Muscle layer of colon (tissue), 2 donors: ENCODE measurements around the gene ZBTB45.
A peak's percentile ranks its signal among the peaks of the same experiment; 100 is the strongest.

Source experiments
- H3K27ac ChIP-seq: one replicate; pipeline ENCODE4 v1.7.0; 2013; ENCODE audit warnings: low read depth, mild to moderate bottlenecking, low read length, moderate library complexity
- H3K27me3 ChIP-seq, 2 donors: one replicate each; pipeline ENCODE4 v1.7.0; 2013; ENCODE audit warnings: low read length in 2 of 2, mild to moderate bottlenecking in 2 of 2; ENCODE audit not compliant: insufficient read depth in 2 of 2, control insufficient read depth in 1 of 2
- H3K36me3 ChIP-seq: one replicate; pipeline ENCODE4 v1.7.0; 2013; ENCODE audit warnings: mild to moderate bottlenecking, low read length; ENCODE audit not compliant: insufficient read depth
- H3K4me1 ChIP-seq: one replicate; pipeline ENCODE4 v1.7.0; 2013; ENCODE audit warnings: mild to moderate bottlenecking, low read length; ENCODE audit not compliant: insufficient read depth
- H3K4me3 ChIP-seq, 2 donors: one replicate each; pipeline ENCODE4 v1.7.0; 2013; ENCODE audit warnings: low read length in 2 of 2, low read depth in 1 of 2, mild to moderate bottlenecking in 1 of 2, moderate library complexity in 1 of 2
- H3K9ac ChIP-seq: one replicate; pipeline ENCODE4 v1.7.0; 2013; ENCODE audit warnings: low read length
- H3K9me3 ChIP-seq: one replicate; pipeline ENCODE4 v1.7.0; 2013; ENCODE audit warnings: mild to moderate bottlenecking, low read length
- donor health status: abdominal sarcoma.
- donor health status: Adenocarcinoma of cecum.

The ZBTB45 gene

GRCh38 chr19:58522709-58523108 is 3.1 kb upstream of the ZBTB45 start:
- Histone ChIP-seq H3K36me3 (no peaks in the 10 kb centered on the region), H3K27ac (no peak overlapping the region), H3K4me3 (no peak overlapping the region), H3K9ac (no peak overlapping the region), H3K9me3 (no peaks in the 10 kb centered on the region), H3K27me3 (no peaks in the 10 kb centered on the region), H3K4me1 (peaks cover 13% of the 10 kb centered on the region)

- H3K4me3 ChIP-seq: no peak overlapping the region
- no peak overlapping the region for H3K9ac ChIP-seq
- no peaks in the 10 kb centered on the region for H3K27me3 ChIP-seq
- no peak overlapping the region for H3K27ac ChIP-seq
- H3K36me3 ChIP-seq: peaks cover 9% of the 10 kb centered on the region
- peaks cover 22% of the 10 kb centered on the region for H3K4me1 ChIP-seq
- H3K9me3 ChIP-seq: no peaks in the 10 kb centered on the region
Observed at GRCh38 chr19:58521651-58522050, 2.0 kb upstream of the ZBTB45 start.

- peak overlapping the region; percentile 88 for H3K9ac ChIP-seq
Observed at GRCh38 chr19:58520257-58520599, 618 bp upstream of the ZBTB45 start.

GRCh38 chr19:58519087-58519354 is 589 bp downstream of the ZBTB45 start:
- peak overlapping the region; percentile 93 for H3K27ac ChIP-seq
- no peaks in the 10 kb centered on the region for H3K9me3 ChIP-seq
- H3K27me3 ChIP-seq: no peaks in the 10 kb centered on the region
- H3K9ac ChIP-seq: peak overlapping the region; percentile 88
- peak overlapping the region; percentile 84 to 99 for H3K4me3 ChIP-seq
- peaks cover 19% of the 10 kb centered on the region for H3K36me3 ChIP-seq
- H3K4me1 ChIP-seq: peaks cover 39% of the 10 kb centered on the region

More at GRCh38 chr19:58520257-58520599, 618 bp upstream of the ZBTB45 start:
- H3K27ac ChIP-seq: peak overlapping the region; percentile 93
- H3K9me3 ChIP-seq: no peaks in the 10 kb centered on the region
- peaks cover 33% of the 10 kb centered on the region for H3K4me1 ChIP-seq
- H3K36me3 ChIP-seq: peaks cover 19% of the 10 kb centered on the region
- H3K27me3 ChIP-seq: no peaks in the 10 kb centered on the region
- H3K4me3 ChIP-seq: peak overlapping the region; percentile 84 to 99

- H3K9ac ChIP-seq: peak overlapping the region; percentile 88
- H3K36me3 ChIP-seq: peaks cover 19% of the 10 kb centered on the region
- no peaks in the 10 kb centered on the region for H3K9me3 ChIP-seq
- H3K4me3 ChIP-seq: peak overlapping the region; percentile 84 to 99
- H3K27ac ChIP-seq: peak overlapping the region; percentile 93
- H3K27me3 ChIP-seq: no peaks in the 10 kb centered on the region
- H3K4me1 ChIP-seq: peaks cover 43% of the 10 kb centered on the region
Observed at GRCh38 chr19:58518256-58519086, 1.1 kb downstream of the ZBTB45 start.

- no peaks in the 10 kb centered on the region for H3K9me3 ChIP-seq
- no peak overlapping the region for H3K27ac ChIP-seq
- H3K4me3 ChIP-seq: no peak overlapping the region
- peaks cover 19% of the 10 kb centered on the region for H3K36me3 ChIP-seq
- H3K4me1 ChIP-seq: peaks cover 46% of the 10 kb centered on the region
- no peak overlapping the region for H3K9ac ChIP-seq
- no peaks in the 10 kb centered on the region for H3K27me3 ChIP-seq
Observed at GRCh38 chr19:58516964-58517833, 2.4 kb downstream of the ZBTB45 start.

- H3K4me1 ChIP-seq: peaks cover 46% of the 10 kb centered on the region
Observed at GRCh38 chr19:58516246-58516836, 3.3 kb downstream of the ZBTB45 start.

GRCh38 chr19:58515259-58515658 is 4.4 kb downstream of the ZBTB45 start:
- Histone ChIP-seq H3K27me3 (no peaks in the 10 kb centered on the region), H3K36me3 (peaks cover 19% of the 10 kb centered on the region), H3K4me3 (no peak overlapping the region), H3K9ac (no peak overlapping the region), H3K4me1 (peaks cover 42% of the 10 kb centered on the region), H3K27ac (no peak overlapping the region), H3K9me3 (no peaks in the 10 kb centered on the region)

More at GRCh38 chr19:58516246-58516836, 3.3 kb downstream of the ZBTB45 start:
- Histone ChIP-seq H3K27me3 (no peaks in the 10 kb centered on the region), H3K4me3 (no peak overlapping the region), H3K9me3 (no peaks in the 10 kb centered on the region), H3K9ac (no peak overlapping the region), H3K36me3 (peaks cover 19% of the 10 kb centered on the region), H3K27ac (no peak overlapping the region)

- Histone ChIP-seq H3K9me3 (no peaks in the 10 kb centered on the region), H3K36me3 (peaks cover 19% of the 10 kb centered on the region), H3K27me3 (no peaks in the 10 kb centered on the region), H3K4me3 (peak overlapping the region in 1 of 2 donors; percentile 38), H3K9ac (peak overlapping the region; percentile 54), H3K4me1 (peaks cover 42% of the 10 kb centered on the region), H3K27ac (no peak overlapping the region)
Observed at GRCh38 chr19:58514564-58515022, 5.0 kb downstream of the ZBTB45 start.

GRCh38 chr19:58513694-58514563 is 5.7 kb downstream of the ZBTB45 start:
- no peaks in the 10 kb centered on the region for H3K9me3 ChIP-seq
- peak overlapping the region in 1 of 2 donors; percentile 38 for H3K4me3 ChIP-seq
- peak overlapping the region; percentile 65 for H3K9ac ChIP-seq
- H3K27ac ChIP-seq: peak overlapping the region; percentile 49
- no peaks in the 10 kb centered on the region for H3K27me3 ChIP-seq
- peaks cover 42% of the 10 kb centered on the region for H3K4me1 ChIP-seq
- peaks cover 19% of the 10 kb centered on the region for H3K36me3 ChIP-seq
